OCI-LY1 (cell line): ENCODE results near the gene CADM1.

Source experiments
- EZH2 ChIP-seq: fragments of 200-600 bp; sonication (generic), shearing (Covaris generic); IDR thresholded peaks from 2 replicates; pipeline ENCODE4 v1.8.0; 2017; ENCODE audit warnings: borderline replicate concordance, mixed run types, mild to moderate bottlenecking, antibody characterized with exemption, low read length, moderate library complexity, mixed read lengths
- TF ChIP-seq, protein P1 (sequence below): fragments of 200-600 bp; sonication (generic), shearing (Covaris generic); IDR thresholded peaks from 2 replicates; pipeline ENCODE4 v1.5.1; 2017; ENCODE audit warnings: mild to moderate bottlenecking, antibody characterized with exemption, low read length, moderate library complexity, mixed read lengths

DNA sequence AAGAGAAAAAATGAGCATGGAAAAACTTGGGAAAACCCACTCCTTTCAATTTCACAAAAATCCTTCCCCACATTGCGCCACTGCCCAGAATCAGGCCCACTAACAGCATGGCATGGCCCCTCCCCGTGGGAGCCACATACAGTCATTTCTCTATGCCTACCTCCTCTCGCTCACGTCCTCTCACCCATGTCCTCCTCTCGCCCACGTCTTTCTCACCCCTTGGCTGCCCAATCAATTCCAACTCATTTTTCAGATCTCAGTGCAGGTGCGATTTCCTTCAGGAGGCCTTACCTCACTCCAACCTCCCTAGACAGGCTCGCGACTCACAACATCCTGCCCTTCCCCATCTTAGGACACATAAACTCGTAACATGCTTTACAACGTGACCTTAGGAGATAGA, 229.2 kb downstream of the CADM1 start:
- TF ChIP-seq, protein P1, sequence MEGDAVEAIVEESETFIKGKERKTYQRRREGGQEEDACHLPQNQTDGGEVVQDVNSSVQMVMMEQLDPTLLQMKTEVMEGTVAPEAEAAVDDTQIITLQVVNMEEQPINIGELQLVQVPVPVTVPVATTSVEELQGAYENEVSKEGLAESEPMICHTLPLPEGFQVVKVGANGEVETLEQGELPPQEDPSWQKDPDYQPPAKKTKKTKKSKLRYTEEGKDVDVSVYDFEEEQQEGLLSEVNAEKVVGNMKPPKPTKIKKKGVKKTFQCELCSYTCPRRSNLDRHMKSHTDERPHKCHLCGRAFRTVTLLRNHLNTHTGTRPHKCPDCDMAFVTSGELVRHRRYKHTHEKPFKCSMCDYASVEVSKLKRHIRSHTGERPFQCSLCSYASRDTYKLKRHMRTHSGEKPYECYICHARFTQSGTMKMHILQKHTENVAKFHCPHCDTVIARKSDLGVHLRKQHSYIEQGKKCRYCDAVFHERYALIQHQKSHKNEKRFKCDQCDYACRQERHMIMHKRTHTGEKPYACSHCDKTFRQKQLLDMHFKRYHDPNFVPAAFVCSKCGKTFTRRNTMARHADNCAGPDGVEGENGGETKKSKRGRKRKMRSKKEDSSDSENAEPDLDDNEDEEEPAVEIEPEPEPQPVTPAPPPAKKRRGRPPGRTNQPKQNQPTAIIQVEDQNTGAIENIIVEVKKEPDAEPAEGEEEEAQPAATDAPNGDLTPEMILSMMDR: no peak
- TF ChIP-seq EZH2: no peak
